SHP77 treated with DMSO at 0.1 percent for 48 hours (cell line): Measurements from ENCODE around the gene DMAP1.
A peak's percentile ranks its signal among the peaks of the same experiment; 100 is the strongest.
"Not testable (repeated sequence)": the region's sequence is repeated elsewhere in the genome, so short reads cannot be mapped to it uniquely, and the experiment has no call there.

Experiments
- DNase-seq: peaks from one replicate; lab custom pipeline; 2025; lab: John Stamatoyannopoulos, UW

The DMAP1 gene

GRCh38 chr1:44213222-44214112 is at the start of gene DMAP1:
DMAP1 (plus strand) TSS chr1:44213471; CDS start chr1:44213754, 283 bp downstream.
- DNase-seq: peak; percentile 69

- no peak for DNase-seq
Observed at GRCh38 chr1:44168520-44169098, 44.7 kb upstream of the DMAP1 start.

DNA sequence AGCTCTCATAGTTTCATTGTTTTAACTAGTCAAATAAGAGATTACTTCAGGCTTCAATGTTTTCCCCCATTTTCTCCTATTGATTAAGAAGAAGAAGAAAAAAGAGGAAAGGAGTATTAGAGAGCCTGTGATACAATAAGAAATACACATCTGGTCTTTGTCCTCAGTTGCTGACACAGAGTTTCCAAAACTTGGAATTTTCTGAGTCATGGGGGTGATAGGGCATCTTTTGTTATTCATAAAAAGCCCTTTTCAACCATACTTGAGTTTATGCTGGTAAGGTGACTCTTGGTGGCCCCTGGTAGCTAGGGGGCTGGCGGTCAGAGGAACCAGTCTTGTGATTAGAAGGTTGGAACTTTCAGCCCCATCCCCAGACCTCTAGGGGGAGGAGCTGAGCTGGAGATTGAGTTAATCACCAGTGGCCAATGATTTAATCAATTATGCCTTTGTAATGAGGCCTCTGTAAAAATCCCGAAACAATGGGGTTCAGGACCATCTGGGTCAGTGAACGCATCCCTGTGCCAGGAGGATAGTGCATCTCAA is 42.9 kb upstream of the DMAP1 start:
- no peak for DNase-seq

DNA sequence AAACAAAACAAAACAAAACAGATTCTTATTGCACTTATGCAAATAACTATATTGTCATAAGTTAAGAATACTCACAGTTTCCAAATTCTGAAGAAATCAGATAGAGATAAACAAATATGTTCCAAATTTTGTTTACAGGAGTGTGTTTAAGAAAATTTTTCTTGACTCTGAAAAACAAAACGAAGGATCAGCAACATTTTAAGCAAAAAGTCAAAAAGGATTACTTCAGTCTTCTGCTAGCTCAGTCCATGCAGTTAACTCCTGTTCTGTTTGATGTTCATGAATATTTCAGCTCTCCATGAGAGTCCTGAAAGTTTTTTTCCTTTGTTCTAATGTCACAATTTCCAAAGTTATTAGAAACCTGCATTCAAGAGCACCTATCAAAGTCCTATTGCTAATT is 38.6 kb upstream of the DMAP1 start:
- DNase-seq: no peak

- DNase-seq: no peak
Observed at GRCh38 chr1:44200336-44200735, 12.9 kb upstream of the DMAP1 start.

GRCh38 chr1:44206545-44206944 is 6.7 kb upstream of the DMAP1 start:
- not testable (repeated sequence) for DNase-seq

- no peak for DNase-seq
Observed at GRCh38 chr1:44208226-44208625, 5.0 kb upstream of the DMAP1 start.

- no peak for DNase-seq
Observed at GRCh38 chr1:44210595-44210994, 2.7 kb upstream of the DMAP1 start.

- no peak for DNase-seq
Observed at GRCh38 chr1:44212355-44213221, 683 bp upstream of the DMAP1 start.

DNA sequence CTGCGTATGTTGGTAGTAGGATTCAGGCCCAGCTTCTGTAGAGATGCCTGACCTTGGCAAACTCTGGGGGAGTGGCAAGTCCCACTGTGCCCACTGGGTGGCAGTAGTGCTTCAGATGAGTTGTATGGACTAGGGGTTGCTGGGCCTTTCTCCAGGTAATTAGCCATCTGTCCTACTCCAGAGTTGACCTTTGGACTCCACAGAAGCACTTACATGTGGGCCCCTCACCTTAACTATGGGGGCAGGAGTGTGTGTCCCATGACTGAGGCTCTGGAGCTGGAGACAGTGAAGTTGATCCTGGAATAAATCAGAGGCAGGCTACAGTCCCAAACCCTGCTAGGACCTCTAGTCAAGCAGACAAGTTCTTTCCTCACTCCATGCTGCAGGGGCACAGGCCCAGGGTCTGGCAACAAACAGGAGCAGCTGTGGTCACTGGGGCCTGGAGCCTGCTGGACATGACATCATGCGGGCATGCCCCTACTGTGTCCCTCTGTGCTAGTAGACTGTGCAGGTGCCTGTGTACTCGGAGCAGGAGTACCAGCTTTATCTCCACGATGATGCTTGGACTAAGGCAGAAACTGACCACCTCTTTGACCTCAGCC is 4.6 kb downstream of the DMAP1 start:
- DNase-seq: no peak

DNA sequence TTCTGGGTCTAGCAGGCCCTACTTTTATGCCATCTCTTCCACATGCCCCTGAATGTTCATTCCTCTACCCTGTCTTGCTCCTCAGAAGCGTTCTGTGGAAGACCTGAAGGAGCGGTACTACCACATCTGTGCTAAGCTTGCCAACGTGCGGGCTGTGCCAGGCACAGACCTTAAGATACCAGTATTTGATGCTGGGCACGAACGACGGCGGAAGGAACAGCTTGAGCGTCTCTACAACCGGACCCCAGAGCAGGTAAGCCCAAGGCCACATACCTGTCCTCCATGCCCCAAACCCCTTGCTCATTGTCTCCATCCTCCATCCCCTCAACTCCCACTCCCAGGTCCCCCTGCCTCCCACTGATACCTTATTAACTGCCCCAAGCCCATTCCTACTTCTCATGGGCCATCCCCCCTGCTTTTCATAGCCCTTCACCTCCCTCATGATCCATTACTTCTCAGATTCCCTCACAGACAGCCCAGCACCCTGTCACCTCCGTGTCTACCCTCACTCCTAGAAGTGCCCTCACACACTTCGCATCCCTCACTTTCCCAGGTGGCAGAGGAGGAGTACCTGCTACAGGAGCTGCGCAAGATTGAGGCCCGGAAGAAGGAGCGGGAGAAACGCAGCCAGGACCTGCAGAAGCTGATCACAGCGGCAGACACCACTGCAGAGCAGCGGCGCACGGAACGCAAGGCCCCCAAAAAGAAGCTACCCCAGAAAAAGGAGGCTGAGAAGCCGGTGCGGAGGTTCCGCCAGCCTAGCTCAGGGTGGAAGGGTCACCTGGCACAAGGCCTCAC is 5.4 kb downstream of the DMAP1 start:
- DNase-seq: no peak

DNA sequence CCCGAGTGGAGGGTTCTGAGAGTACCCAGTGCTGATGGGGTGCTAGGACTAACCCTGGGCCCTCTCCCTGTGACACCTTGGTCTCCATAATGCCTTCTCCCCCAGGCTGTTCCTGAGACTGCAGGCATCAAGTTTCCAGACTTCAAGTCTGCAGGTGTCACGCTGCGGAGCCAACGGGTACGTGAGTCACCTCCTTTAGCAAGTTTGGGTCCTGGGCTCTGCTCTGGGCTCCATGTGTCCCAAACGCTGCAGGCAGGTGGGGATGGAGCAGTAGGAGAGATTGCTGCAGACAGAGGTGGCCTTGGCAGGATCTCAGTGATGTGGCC is 6.0 kb downstream of the DMAP1 start:
- no peak for DNase-seq

- no peak for DNase-seq
Observed at GRCh38 chr1:44220001-44220751, 6.9 kb downstream of the DMAP1 start.

DNA sequence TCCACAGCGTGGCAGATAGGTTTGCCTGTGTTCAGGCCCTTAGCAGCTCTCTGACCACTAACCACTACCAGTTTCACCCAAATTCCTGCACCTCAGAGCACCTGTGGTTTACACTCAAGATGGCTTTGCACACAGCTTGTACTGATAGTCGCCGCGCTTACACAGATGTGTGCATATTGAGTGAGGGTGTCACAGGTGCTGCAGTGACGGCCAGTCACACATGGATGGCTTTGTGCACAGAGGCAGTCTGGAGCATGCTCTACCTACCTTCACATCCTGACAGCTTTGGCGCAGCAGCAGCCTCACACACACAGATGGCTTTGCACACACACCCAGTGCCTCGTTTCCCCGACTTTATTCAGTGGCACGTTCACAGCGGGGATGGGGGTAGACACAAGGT is 7.5 kb downstream of the DMAP1 start:
- DNase-seq: no peak

DNA sequence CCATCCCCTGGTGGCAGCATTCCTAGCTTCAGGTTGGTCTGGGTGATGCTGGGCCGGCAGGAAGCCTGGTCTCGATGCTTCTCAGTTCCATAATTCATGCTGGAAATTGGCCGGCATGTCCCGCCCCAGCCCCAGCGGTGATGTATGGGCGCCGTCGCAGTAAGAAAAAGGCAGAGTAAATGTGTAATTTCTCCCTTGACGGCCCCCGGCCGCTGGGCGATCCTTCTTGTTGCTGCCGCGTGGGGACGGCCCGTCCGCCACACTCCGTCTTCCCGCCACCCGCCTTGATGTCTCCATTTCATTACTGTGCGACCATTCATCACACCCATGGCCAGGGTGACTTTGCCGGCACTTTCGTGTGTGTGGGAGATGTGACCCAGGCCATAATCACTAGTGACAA is 8.5 kb downstream of the DMAP1 start:
- no peak for DNase-seq

DNA sequence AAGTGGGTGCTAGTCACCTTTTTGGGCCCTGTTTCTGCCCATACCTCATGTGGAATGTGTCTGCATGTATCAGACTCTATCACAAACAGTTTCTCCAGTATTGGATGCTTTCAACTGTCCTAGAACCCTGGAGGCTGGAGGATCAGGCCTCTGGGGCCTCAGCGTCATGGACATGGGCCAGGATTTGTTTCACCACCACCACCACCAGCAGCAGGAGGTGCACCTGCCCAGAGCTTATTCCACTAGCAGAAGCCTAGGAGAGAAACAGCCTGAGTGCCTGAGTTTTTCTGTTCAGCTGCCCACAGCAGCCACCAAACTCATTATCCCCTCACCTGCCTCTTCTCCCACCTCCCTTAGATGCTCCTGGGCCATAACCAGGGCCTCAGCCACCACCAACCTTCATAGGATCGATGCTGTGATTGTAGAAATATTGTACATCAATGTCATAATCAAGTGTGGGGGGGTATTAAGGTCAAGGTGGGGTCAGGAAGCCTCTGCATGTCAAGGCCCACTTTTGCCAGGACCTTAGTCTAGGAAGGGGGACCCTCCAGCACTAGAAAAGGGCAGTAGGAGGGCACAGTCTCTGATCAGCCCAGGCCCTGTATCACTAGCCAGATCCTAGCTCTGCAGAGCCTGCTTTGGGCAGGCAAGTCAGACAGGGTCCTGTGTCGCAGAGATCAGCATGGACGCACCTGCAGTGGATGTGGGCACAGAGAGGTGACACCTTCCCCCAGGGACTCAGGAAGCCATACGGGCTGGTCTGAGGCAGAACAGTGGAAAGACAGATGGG is 9.3 kb downstream of the DMAP1 start:
- DNase-seq: no peak

DNA sequence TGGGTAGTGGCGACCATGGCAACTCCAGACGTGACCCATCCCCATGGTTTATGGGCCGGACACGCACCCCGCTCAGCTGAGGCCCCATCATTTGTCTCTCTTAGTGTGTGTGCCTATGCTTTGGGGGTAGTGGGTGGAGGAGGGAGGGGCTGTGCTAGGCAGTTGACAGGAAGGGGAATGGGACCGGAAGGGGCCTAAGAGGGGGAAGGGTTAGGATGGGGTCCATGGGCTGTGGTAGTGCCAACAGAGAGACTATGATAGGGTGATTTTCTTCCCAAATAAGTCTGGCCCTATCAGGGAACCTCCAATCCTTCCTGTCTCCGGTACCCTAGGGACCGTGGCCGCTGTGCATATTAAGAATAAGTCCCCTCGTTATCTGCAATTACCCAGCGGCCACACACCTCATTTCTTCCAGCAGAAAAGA is 9.9 kb downstream of the DMAP1 start:
- DNase-seq: no peak

GRCh38 chr1:44225761-44226160 is 12.5 kb downstream of the DMAP1 start:
- DNase-seq: no peak

- DNase-seq: no peak
Observed at GRCh38 chr1:44227211-44227610, 13.9 kb downstream of the DMAP1 start.

- no peak for DNase-seq
Observed at GRCh38 chr1:44228218-44228617, 14.9 kb downstream of the DMAP1 start.
